COLO668 (cell line): ENCODE data around the gene SEMA4G.
A peak's percentile ranks its signal among the peaks of the same experiment; 100 is the strongest.

ENCODE experiments used
- DNase-seq: peaks from one replicate; lab custom pipeline; 2025; ENCODE audit not compliant: unreplicated experiment; lab: John Stamatoyannopoulos, UW

The SEMA4G gene

GRCh38 chr10:100986952-100987684, 17.8 kb downstream of the SEMA4G start, which contains the start of the genes MRPL43 and TWNK:
TSS of gene MRPL43 (minus strand) at chr10:100987497. CDS start at chr10:100987443, 54 bp downstream.
TSS of gene TWNK (plus strand) at chr10:100987543. CDS start at chr10:100988211, 668 bp downstream.
- peak; percentile 67 for DNase-seq

- DNase-seq = no peak
These were observed 18.4 kb downstream of the SEMA4G start for GRCh38 chr10:100987685-100988049.

DNA sequence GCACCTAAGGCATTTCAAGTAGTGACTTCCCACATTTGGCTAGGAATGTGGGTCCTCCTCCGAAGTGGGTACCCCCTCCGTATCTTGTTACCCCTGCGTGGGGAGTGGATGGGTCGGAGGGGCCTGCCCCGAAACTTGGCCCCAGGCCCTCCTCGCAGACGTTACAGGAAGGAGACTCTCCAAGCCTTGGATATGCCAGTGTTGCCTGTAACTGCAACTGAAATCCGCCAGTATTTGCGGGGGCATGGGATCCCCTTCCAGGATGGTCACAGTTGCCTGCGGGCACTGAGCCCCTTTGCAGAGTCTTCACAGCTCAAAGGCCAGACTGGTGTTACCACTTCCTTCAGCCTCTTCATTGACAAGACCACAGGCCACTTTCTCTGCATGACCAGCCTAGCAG, 18.9 kb downstream of the SEMA4G start:
- no peak for DNase-seq

DNA sequence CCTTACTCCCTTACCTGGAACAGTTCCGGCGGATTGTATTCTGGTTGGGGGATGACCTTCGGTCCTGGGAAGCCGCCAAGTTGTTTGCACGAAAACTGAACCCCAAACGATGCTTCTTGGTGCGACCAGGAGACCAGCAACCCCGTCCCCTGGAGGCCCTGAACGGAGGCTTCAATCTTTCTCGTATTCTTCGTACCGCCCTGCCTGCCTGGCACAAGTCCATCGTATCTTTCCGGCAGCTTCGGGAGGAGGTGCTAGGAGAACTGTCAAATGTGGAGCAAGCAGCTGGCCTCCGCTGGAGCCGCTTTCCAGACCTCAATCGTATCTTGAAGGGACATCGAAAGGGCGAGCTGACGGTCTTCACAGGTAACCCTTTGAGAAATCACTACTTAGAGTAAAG, 19.8 kb downstream of the SEMA4G start:
- no peak for DNase-seq

DNA sequence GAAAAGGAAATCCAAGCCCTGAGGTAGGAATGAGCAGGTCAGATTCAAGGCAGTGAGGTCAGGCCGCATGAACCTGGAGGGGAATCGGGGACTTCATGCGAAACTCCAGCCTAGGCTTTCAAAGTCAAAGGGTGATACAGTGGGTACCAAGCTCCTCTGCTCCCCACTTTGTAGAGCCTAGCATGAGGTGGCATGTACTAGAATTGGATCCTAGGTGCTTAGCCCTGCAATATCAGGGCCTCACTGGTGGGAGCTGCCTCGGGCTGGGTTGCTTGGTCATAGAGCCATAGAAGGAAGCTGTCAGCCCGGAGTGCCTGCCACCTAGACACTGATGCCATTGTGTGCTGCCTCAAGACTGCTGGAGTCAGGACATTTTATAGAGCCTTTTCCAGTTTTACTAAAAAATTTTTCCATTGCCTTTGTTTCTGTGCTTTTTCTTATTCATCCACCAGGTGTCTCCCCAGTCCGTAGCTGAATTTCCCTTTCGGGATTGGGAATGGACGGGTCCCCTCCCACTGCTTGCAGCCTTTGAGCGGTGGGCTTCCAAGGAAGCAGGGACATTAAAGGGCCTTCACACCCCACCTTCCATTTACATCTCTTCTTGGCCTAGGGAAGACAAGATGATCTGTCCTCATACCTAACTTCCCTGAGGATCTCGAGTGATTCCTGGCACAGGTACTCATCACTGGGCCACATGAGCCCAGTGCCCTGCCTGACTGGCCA, 24.8 kb downstream of the SEMA4G start:
- DNase-seq = no peak

- DNase-seq = no peak
These were observed 25.9 kb downstream of the SEMA4G start for GRCh38 chr10:100995181-100995580.

- peak; percentile 45 for DNase-seq
These were observed 27.5 kb downstream of the SEMA4G start for GRCh38 chr10:100996678-100997359.

GRCh38 chr10:100997360-100998182, 28.3 kb downstream of the SEMA4G start:
- peak; percentile 80 for DNase-seq

GRCh38 chr10:100998183-100998990, 29.1 kb downstream of the SEMA4G start:
- peak; percentile 90 for DNase-seq

DNA sequence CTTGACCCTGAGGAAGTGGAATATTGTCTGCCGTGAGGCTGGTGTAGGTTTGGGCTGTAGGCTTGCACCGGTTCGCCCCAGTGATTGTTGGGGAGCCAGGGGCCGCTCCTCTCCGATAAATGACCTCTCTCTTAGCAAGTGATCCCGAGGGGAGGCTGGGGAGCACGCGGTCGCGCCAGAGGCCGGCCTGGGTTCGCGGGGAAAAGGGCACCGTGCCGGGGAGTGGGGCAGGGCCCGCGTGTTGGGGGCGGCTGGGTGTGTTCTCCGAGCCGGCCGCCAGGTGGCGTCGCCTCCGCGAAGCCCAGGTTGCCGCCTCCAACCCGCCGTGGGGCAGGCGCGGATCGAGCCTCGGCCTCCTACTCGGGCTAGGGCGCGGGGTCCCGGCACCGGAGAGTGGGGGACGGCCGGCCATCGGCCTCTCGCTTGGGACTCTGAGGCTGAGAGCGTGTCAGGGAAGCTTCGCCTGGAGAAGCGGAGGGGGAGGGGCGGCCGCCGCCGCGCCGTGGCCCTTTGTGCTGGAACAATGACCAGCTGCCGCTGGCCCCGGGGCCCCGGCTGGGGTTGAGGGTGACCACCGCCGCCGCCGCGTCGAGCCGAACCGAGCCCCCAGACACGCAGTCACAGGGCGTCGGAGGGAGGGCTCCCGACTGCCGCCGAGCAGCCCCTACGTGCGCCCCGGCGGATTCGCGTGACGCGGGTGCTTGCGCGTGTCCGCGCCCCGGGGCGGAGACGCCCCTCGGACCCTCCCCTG, 29.9 kb downstream of the SEMA4G start:
- peak; percentile 74 for DNase-seq

- DNase-seq = no peak
These were observed 30.4 kb downstream of the SEMA4G start, which contains the start of gene LZTS2 for GRCh38 chr10:100999742-101000126. TSS of gene LZTS2 (plus strand) at chr10:100999808. CDS start at chr10:101002539, 2,731 bp downstream.

- no peak for DNase-seq
These were observed 31.0 kb downstream of the SEMA4G start for GRCh38 chr10:101000127-101000914.

GRCh38 chr10:101000915-101001658, 31.8 kb downstream of the SEMA4G start:
- peak; percentile 1 for DNase-seq

- DNase-seq = no peak
These were observed 32.3 kb downstream of the SEMA4G start for GRCh38 chr10:101001659-101002035.

DNA sequence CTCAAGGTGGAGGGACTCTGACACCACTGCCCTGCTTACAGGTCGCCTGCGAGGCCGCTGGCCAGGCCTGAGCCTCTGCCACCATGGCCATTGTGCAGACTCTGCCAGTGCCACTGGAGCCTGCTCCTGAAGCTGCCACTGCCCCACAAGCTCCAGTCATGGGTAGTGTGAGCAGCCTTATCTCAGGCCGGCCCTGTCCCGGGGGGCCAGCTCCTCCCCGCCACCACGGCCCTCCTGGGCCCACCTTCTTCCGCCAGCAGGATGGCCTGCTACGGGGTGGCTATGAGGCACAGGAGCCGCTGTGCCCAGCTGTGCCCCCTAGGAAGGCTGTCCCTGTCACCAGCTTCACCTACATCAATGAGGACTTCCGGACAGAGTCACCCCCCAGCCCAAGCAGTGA, 33.2 kb downstream of the SEMA4G start:
- no peak for DNase-seq

DNA sequence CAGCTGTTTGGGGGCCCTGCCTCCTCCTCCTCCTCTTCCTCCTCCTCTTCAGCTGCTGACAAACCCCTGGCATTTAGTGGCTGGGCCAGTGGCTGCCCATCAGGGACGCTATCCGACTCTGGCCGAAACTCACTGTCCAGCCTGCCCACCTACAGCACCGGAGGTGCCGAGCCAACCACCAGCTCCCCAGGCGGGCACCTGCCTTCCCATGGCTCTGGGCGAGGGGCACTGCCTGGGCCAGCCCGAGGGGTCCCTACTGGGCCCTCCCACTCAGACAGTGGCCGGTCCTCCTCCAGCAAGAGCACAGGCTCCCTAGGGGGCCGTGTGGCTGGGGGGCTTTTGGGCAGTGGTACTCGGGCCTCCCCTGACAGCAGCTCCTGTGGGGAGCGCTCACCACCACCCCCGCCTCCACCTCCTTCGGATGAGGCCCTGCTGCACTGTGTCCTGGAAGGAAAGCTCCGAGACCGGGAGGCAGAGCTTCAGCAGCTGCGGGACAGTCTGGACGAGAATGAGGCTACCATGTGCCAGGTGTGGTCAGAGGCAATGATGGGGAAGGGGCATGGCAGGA, 34.4 kb downstream of the SEMA4G start:
- DNase-seq = no peak

- no peak for DNase-seq
These were observed 36.1 kb downstream of the SEMA4G start for GRCh38 chr10:101005361-101005760.
